ENCODE data around the gene MYH11.
"Not testable (repeated sequence)": the region's sequence is repeated elsewhere in the genome, so short reads cannot be mapped to it uniquely, and the experiment has no call there.

The MYH11 gene

GRCh38 chr16:15874745-15875314 lies 18.0 kb upstream of the MYH11 start:
- no peak for DNase-seq

- DNase-seq = no peak
Observed at GRCh38 chr16:15873737-15874136, 16.9 kb upstream of the MYH11 start.

GRCh38 chr16:15873301-15873700 lies 16.5 kb upstream of the MYH11 start:
- DNase-seq = no peak

GRCh38 chr16:15870011-15870410 lies 13.2 kb upstream of the MYH11 start:
- no peak for DNase-seq

GRCh38 chr16:15866451-15866850 lies 9.6 kb upstream of the MYH11 start:
- DNase-seq = no peak

- no peak for DNase-seq
Observed at GRCh38 chr16:15865742-15866141, 8.9 kb upstream of the MYH11 start.

GRCh38 chr16:15864939-15865338 lies 8.1 kb upstream of the MYH11 start:
- no peak for DNase-seq

GRCh38 chr16:15861996-15862395 lies 5.2 kb upstream of the MYH11 start:
- DNase-seq = no peak

- no peak for DNase-seq
Observed at GRCh38 chr16:15858921-15859668, 2.3 kb upstream of the MYH11 start.

GRCh38 chr16:15857724-15858560 lies 1.1 kb upstream of the MYH11 start:
- DNase-seq = no peak

GRCh38 chr16:15856182-15856581 lies 646 bp downstream of the MYH11 start:
- no peak for DNase-seq

GRCh38 chr16:15855704-15856003 lies 1.2 kb downstream of the MYH11 start:
- no peak for DNase-seq

- DNase-seq = no peak
Observed at GRCh38 chr16:15854906-15855703, 1.7 kb downstream of the MYH11 start.

GRCh38 chr16:15854061-15854460 lies 2.8 kb downstream of the MYH11 start:
- no peak for DNase-seq

- no peak for DNase-seq
Observed at GRCh38 chr16:15853021-15853420, 3.8 kb downstream of the MYH11 start.

- not testable (repeated sequence) for DNase-seq
Observed at GRCh38 chr16:15850555-15850954, 6.3 kb downstream of the MYH11 start.

- DNase-seq = no peak
Observed at GRCh38 chr16:15849209-15849981, 7.4 kb downstream of the MYH11 start.

GRCh38 chr16:15847611-15848175 lies 9.1 kb downstream of the MYH11 start:
- no peak for DNase-seq

- DNase-seq = no peak
Observed at GRCh38 chr16:15846510-15846909, 10.3 kb downstream of the MYH11 start.

- DNase-seq = no peak
Observed at GRCh38 chr16:15843635-15844279, 13.1 kb downstream of the MYH11 start.

GRCh38 chr16:15839204-15839603 lies 17.6 kb downstream of the MYH11 start:
- not testable (repeated sequence) for DNase-seq

GRCh38 chr16:15837761-15838160 lies 19.1 kb downstream of the MYH11 start:
- DNase-seq = no peak
